HG03196 (cell line): ENCODE measurements around the gene PPP1R12C.

Source experiments
- ATAC-seq: cut with Tn5 transposase; IDR thresholded peaks from one replicate; pipeline ENCODE4 v1.9.1; 2021; ENCODE audit not compliant: unreplicated experiment

PPP1R12C gene

DNA sequence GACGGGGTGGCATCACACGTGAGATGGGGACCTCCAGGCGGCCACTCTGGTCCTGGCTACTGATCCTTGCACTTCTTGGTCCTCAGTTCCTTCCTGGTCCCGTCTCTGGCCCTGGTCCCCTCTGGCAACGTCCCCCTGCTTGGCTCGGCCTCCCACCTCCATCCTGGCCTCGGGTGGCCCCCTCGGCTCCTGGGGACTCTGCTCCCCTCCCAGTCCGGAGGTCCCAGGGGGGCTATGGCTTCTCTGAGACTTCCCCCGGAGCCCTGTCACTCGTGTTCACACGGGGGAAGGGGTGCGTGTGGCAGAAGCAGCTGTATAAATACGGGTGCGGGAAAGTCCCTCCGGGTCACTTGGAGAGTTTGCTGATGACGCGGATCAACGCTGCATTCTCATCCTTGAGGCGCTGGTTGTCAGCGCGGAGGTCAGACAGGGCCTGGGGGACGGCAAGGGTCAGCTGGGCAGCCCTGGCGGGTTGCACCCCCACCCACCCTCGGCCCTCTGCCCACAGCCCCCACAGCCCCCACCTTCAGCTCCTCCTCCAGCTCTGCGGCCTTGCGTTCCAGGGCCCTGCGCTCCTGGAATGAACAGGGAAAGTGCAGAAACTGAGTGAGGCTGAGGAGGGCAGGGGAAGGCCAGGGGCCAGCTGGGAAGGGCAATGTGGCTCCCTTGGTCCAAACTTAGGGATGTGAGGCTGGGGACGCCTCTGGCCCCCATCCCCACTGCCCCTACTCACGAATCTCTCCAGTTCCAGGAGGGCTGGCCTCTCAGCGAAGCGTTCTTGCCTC lies 26.1 kb downstream of the PPP1R12C start:
- ATAC-seq = no peak

DNA sequence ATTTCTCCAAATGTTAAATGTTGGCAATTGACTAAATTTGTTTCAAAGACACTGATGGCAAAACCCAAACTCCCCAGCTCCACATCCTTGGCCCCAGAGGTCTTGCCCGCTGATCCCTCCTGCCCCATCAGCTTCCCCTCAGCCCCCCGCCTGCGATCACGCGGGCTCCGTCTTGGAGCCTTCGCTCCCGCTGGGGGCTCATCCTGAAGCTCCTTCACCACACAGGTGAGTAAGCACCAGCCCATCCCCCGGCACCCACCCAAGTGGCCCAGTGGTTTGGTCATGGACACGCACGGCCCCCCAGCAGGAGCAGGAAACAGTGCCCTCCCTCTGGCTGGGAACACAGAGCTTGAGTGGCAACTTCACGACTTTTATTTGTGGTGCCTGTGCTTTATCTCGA lies 26.9 kb downstream of the PPP1R12C start:
- no peak for ATAC-seq

GRCh38 chr19:55089342-55089944 lies 28.0 kb downstream of the PPP1R12C start:
- ATAC-seq = no peak

GRCh38 chr19:55088543-55089341 lies 28.7 kb downstream of the PPP1R12C start:
- no peak for ATAC-seq

DNA sequence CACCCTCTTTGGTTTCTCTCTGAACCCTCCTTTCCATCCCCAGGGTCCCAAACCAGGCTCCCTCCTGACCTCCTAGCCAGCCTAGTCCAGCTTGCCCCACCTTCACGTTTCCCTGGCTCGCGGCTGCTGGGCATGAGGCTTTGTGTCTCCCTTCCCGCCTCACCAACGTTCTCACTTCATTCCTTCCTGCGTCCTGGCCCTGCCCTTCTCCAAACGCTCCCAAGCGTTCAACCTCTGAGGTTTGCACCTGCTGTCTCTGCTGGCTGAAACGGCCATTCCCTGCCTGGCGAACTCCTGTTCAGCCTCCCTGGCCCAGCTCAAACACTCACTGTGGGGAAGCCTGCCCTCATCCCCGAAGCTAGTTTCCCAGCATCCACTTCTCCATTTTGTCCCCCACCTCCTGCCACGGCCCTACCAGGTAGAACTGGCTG lies 29.4 kb downstream of the PPP1R12C start:
- ATAC-seq = no peak

GRCh38 chr19:55087542-55087901 lies 29.9 kb downstream of the PPP1R12C start:
- no peak for ATAC-seq

- no peak for ATAC-seq
These were observed 30.5 kb downstream of the PPP1R12C start for GRCh38 chr19:55086730-55087541.

DNA sequence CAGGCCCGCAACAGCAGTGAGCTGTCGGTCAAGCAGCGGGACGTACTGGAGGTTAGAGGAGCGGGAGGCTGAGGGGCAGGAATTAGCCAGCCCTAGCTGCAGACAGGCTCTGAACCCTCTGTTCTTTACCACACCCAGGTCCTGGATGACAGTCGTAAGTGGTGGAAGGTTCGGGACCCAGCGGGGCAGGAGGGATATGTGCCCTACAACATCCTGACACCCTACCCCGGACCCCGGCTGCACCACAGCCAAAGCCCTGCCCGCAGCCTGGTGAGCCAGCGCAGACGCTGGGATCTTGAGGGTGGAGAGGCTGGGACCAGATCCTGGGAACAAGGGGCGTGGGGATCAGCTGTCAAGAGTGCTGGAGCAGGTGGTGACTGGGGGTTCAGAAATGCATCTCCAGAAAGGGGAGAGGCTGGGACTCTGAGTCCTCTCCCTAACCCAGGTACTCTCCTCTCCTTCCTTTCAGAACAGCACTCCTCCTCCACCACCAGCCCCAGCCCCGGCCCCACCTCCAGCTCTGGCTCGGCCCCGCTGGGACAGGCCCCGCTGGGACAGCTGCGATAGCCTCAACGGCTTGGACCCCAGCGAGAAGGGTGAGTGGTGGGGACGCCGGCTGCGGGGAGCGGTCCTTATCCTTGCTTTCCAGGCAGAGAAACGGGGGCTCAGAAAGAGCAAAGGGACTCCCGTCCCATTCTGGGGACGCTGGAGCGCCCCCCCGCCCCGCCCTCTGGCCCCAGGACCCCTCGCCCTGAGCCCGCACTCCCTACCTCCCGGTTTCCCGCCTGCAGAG lies 31.3 kb downstream of the PPP1R12C start:
- no peak for ATAC-seq

GRCh38 chr19:55084416-55084815 lies 33.0 kb downstream of the PPP1R12C start:
- no peak for ATAC-seq

GRCh38 chr19:55083004-55083850 lies 34.2 kb downstream of the PPP1R12C start:
- ATAC-seq = no peak

DNA sequence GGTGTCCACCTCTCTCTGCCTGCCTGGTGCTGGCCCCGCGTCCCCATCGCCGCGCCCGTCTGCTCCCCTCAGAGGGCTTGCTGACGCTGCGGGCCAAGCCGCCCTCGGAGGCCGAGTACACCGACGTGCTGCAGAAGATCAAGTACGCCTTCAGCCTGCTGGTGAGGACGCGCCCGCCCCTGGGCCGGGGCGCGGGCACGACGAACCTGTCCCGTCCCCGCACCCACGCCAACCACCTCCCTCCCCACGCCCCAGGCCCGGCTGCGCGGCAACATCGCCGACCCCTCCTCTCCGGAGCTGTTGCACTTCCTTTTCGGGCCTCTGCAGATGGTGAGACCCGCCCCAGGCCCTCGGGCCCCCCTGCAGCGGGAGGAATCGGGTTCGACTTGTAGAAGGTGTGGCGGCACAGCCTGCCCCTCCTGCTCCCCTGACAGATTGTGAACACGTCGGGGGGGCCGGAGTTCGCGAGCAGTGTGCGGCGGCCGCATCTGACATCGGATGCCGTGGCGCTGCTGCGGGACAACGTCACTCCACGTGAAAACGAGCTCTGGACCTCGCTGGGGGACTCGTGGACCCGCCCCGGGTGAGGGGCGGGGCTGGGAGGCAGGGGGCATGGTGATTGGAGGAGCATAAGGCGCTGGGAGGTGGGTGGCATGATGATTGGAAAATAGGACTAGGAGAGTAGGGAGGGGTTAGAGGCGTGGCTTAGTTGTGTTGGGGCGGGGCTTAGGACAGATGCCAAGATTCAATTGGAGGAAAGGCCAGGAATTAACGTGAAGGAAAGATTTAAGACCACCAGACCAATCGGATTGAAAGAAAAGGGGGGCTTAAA lies 35.2 kb downstream of the PPP1R12C start:
- ATAC-seq = no peak

DNA sequence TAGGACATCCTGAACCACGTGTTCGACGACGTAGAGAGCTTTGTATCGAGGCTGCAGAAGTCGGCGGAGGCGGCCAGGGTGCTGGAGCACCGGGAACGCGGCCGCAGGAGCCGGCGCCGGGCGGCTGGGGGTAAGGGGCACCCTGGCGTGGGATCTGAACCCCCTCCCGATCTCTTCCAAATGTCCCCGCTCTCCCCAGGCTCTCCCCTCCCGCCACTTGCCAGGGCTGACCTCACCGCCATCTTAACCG lies 35.7 kb downstream of the PPP1R12C start:
- no peak for ATAC-seq

DNA sequence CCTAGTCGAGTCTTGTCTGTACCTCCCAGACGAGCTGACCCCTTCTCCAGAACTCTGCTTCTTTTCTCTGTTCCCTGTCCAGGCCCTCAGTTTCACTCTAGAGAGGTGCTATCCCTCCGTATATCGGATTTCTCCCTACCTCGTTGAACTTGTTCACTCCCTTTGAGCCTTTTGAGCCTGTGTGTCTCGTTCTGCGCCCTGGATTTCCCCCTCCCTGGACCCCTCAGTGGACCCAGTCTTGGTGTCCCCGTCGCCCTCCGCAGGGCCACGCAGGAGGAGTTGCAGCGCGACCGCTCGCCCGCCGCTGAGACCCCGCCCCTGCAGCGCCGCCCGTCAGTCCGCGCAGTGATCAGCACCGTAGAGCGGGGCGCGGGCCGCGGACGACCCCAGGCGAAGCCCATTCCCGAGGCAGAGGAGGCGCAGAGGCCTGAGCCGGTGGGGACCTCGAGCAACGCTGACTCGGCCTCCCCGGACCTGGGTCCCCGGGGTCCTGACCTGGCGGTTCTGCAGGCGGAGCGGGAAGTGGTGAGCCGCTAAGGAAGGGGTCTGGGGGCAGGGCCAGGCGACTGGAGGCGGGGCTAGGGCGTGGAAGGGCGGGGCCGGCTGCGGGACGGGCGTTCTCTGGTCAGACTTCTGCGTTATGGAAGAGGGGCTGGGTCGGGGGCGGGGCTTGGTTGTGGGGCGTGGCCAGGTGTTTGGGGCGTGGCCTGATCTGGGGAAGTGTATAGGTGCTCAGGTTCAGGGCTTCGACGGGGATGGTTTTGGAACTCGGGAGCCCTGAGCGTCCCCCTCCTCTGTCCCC lies 36.3 kb downstream of the PPP1R12C start:
- no peak for ATAC-seq

DNA sequence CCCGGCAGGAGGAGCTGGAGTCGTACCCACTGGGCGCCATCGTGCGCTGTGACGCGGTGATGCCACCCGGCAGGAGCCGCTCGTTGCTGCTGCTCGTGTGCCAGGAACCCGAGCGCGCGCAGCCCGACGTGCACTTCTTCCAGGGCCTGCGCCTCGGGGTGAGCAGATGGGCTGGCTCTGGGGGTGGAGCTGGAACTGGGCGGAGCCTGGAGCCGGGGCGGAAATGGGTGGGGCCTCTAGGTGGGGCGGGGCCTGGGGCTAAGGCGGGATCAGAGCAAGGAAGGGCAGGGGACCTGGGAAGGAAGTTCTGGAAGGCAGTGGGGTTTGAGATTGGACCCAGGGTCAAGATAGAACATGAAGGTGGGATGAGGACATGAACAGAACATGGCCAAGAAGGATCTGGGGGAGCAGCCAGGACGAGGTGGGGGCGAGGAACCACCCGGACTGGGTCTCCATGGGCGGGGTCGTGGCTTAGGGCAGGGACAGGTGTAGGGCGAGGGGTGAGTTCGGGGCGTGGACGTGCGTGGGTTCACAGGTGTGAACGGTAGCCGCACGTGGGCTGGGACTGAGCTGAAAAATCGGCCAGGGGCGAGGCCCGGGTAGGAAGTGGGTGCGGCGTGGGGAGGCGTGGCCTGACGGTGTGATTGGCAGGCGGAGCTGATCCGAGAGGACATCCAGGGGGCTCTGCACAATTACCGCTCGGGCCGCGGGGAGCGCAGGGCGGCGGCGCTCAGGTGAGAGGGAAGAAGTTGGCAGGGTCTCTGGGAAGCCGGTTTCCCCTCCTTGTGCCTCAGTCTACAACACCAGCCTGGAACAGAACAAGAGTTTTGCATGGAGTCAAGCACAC lies 37.1 kb downstream of the PPP1R12C start:
- no peak for ATAC-seq

DNA sequence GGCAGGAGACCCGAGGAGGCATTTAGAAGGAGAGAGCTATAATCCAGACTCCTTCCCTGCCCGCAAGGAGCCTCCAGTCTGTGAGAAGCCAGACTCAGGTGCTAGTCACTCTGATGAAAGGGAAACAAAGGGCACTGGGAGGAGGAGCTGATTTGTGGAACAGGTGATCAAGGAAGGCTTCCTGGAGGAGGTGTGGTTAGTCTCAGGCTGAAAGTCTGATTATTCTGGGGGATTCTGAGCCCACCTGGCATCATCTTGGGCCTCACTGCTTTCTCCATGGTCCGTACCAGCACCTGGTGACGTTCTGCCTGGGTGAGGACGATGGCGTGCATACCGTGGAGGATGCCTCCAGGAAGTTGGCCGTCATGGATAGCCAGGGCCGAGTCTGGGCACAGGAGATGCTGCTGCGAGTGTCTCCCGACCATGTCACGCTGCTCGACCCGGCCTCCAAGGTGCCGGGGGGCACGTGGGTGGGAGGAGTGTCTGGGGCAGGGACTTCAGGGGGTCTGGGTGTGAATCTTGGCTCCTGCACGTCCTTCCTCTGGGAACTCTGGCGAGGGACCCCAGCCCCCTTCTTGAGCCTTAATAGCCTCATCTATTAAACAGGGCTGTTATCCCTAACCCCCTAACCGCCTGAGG lies 37.9 kb downstream of the PPP1R12C start:
- ATAC-seq = no peak

DNA sequence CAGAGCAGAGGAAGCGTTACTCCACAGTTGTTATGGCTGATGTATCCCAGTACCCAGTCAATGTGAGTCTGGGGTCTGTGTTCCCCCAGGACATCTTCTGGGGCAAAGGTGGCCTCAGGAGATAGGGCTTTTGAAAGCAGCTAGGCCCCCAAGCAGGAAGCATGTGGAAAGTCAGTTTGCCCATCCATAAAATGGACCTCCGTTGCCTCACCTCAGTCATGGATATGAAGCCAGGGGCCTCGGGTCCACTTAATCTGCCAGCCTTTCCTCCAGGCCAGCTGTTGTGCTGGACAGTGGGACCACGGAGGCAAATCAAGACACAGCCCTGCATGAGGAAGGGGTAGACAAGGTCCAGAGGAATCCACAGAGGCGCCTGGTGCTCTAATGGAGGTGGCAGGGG lies 38.4 kb downstream of the PPP1R12C start:
- no peak for ATAC-seq

GRCh38 chr19:55077106-55077505 lies 40.3 kb downstream of the PPP1R12C start:
- ATAC-seq = no peak
